Esophagus (tissue), 2 donors: ENCODE data around the gene AAMDC. TPM values are rescaled to one million over a fixed set of nuclear protein-coding genes. Genes with fewer than 3 reads are reported as not detected.

ENCODE experiments used
- H3K27ac ChIP-seq, 2 donors: one replicate each; pipeline ENCODE4 v1.5.1; 2013; ENCODE audit warnings: low read depth in 2 of 2, mild to moderate bottlenecking in 2 of 2, inconsistent platforms in 1 of 2, low read length in 1 of 2, moderate library complexity in 1 of 2
- H3K27me3 ChIP-seq, 2 donors: one replicate each; pipeline ENCODE4 v1.6.1; 2013; ENCODE audit warnings: low read length in 2 of 2, control low read depth in 1 of 2, mild to moderate bottlenecking in 1 of 2; ENCODE audit not compliant: insufficient read depth in 2 of 2, control insufficient read depth in 1 of 2
- H3K36me3 ChIP-seq, 2 donors: one replicate each; pipeline ENCODE4 v1.6.1; 2013; ENCODE audit warnings: low read length in 1 of 2; ENCODE audit not compliant: control insufficient read depth in 2 of 2, insufficient read depth in 2 of 2
- H3K4me1 ChIP-seq, 2 donors: one replicate each; pipeline ENCODE4 v1.6.1; 2013; ENCODE audit warnings: low read length in 1 of 2; ENCODE audit not compliant: control insufficient read depth in 2 of 2, insufficient read depth in 2 of 2
- H3K4me3 ChIP-seq, 2 donors: one replicate each; pipeline ENCODE4 v1.5.1; 2013; ENCODE audit warnings: low read length in 2 of 2, mild to moderate bottlenecking in 2 of 2, low read depth in 1 of 2, moderate library complexity in 1 of 2
- H3K9me3 ChIP-seq, 2 donors: one replicate each; pipeline ENCODE4 v1.6.1; 2013; ENCODE audit warnings: mild to moderate bottlenecking in 2 of 2, low read depth in 1 of 2, low read length in 1 of 2, moderate library complexity in 1 of 2; ENCODE audit not compliant: control insufficient read depth in 2 of 2, insufficient read depth in 1 of 2
- WGBS, 2 donors: extraction: QIAGEN DNeasy Blood & Tissue Kit; methylation state at CpG; one replicate each; pipeline ENCODE4 v1.1.7; 2013; 5-methylcytosine and 5-hydroxymethylcytosine counted together
- polyA plus RNA-seq, 2 donors: library from polyadenylated mRNA; stranded (reverse); fragments of 200-250 nt; gene quantifications; one replicate each; pipeline ENCODE4 v1.2.3, GENCODE V29; 2013
- donor health status: healthy with polysubstance abuse.
- donor health status: Bipolar disorder and iron deficiency.

Gene AAMDC
- polyA plus RNA-seq, 2 donors = 29.6 to 35.2 TPM

DNA sequence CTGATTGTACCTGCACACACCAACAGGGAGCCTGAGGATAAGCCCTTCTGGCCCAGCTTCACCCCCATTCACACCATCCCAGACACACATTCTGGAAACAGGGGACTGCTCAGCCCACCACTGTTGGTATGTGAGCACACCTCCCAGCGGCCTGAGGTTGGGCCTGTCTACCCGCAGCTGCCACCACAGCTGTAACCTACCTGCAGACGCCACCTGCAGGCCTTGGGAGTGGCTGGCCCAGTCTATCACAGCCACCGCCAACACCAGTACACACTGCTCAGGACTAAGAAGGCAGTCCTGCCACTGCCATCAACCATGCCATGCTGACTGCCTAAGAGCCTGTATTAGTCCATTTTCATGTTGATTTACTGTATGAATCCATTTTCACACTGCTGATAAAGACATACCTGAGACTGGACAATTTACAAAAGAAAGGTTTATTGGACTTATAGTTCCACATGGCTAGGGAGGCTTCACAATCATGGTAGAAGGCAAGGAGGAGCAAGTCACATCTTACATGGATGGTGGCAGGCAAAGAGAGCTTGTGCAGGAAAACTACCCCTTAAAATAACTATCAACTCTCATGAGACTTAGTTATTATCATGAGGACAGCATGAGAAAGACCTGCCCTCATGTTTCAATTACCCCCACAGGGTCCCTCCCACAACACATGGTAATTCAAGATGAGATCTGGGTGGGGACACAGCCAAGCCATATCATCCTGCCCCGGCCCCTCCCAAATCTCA lies 31.0 kb upstream of the AAMDC start:
- peaks cover 2 to 4% of the 10 kb centered on the region in 2 donors for H3K4me1 ChIP-seq
- no peak overlapping the region for H3K4me3 ChIP-seq
- WGBS, 2 donors = 95 to 97% methylated on average over 5 of the region's 5 CpGs
- peaks cover 0 to 4% of the 10 kb centered on the region in 2 donors for H3K36me3 ChIP-seq
- H3K9me3 ChIP-seq = no peaks in the 10 kb centered on the region
- no peak overlapping the region for H3K27ac ChIP-seq
- no peaks in the 10 kb centered on the region for H3K27me3 ChIP-seq

DNA sequence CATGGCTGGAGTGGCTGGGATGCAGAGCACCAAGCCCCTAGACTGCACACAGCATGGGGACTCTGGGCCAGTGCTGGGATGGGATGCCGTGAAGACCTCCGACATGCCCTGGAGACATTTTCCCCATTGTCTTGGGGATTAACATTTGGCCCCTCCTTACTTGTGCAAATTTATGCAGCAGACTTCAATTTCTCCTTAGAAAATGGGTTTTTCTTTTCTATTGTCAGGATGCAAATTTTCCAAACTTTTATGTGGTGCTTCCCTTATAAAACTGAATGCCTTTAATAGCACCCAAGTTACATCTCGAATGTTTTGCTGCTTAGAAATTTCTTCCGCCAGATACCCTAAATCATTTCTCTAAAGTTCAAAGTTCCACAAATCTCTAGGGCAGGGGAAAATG lies 29.6 kb upstream of the AAMDC start:
- no peak overlapping the region for H3K4me3 ChIP-seq
- H3K9me3 ChIP-seq = no peaks in the 10 kb centered on the region
- peaks cover 2 to 4% of the 10 kb centered on the region in 2 donors for H3K4me1 ChIP-seq
- 94 to 97% methylated on average over 4 of the region's 4 CpGs for WGBS, 2 donors
- H3K27me3 ChIP-seq = no peaks in the 10 kb centered on the region
- H3K27ac ChIP-seq = no peak overlapping the region
- H3K36me3 ChIP-seq = peaks cover 0 to 4% of the 10 kb centered on the region in 2 donors

DNA sequence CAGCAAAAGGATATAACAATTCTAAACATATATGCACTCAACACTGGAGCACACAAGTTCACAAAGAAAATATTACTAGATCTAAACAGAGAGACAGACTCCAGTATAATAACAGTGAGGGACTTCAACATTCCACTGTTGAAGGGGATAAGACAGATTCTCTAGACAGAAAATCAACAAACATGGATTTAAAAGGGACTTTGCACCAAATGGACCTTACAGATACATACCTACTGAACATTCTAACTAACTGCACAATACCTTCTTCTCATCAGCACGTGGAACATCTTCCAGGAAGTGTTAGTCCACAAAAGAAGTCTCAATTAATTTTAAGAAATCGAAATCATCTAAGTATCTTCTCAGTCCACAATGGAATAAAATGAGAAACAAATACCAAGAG lies 27.0 kb upstream of the AAMDC start:
- Histone ChIP-seq H3K4me1 (peaks cover 2 to 4% of the 10 kb centered on the region in 2 donors), H3K36me3 (peaks cover 0 to 4% of the 10 kb centered on the region in 2 donors), H3K4me3 (no peak overlapping the region), H3K9me3 (no peaks in the 10 kb centered on the region), H3K27me3 (no peaks in the 10 kb centered on the region), H3K27ac (no peak overlapping the region)
- WGBS, 2 donors = 94 to 98% methylated on average over 2 of the region's 2 CpGs

DNA sequence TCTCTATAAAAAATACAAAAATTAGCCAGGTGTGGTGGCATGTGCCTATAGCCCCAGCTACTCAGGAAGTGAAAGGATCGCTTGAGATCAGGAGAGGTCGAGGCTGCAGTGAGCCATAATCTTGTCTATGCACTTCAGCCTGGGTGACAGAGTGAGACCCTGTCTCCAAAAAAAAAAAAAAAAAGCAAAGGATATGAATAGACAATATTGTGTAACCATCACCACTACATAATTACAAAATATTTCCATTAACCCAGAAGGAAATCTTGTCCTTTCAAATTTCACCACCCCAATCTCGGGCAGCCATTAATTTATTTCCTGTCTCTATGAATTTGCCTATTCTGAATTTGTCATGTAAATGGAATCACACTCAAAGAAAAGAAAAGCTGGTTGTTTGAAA lies 21.6 kb upstream of the AAMDC start:
- Histone ChIP-seq H3K4me1 (peaks cover 3 to 5% of the 10 kb centered on the region in 2 donors), H3K9me3 (no peaks in the 10 kb centered on the region), H3K27ac (no peak overlapping the region), H3K27me3 (no peaks in the 10 kb centered on the region), H3K4me3 (no peak overlapping the region), H3K36me3 (no peaks in the 10 kb centered on the region)
- WGBS, 2 donors = 69 to 74% methylated on average over 3 of the region's 3 CpGs

DNA sequence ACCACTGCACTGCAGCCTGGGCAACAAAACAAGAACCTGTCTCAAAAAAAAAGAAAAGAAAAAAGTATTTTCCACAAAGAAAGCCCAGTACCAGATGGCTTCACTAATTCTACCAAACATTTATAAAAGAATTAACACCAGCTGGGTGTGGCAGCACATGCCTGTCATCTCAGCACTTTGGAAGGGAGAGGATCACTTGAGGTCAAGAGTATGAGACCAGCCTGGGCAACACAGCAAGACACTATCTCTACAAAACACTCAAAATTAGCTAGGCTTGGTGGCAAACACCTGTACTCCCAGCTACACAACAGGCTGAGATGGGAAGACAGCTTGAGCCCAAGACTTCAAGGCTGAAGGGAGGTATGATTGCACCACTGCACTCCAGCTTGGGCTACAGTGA lies 20.5 kb upstream of the AAMDC start:
- no peak overlapping the region for H3K27ac ChIP-seq
- peaks cover 3 to 5% of the 10 kb centered on the region in 2 donors for H3K4me1 ChIP-seq
- no peaks in the 10 kb centered on the region for H3K36me3 ChIP-seq
- H3K4me3 ChIP-seq = no peak overlapping the region
- no peaks in the 10 kb centered on the region for H3K9me3 ChIP-seq
- H3K27me3 ChIP-seq = no peaks in the 10 kb centered on the region

DNA sequence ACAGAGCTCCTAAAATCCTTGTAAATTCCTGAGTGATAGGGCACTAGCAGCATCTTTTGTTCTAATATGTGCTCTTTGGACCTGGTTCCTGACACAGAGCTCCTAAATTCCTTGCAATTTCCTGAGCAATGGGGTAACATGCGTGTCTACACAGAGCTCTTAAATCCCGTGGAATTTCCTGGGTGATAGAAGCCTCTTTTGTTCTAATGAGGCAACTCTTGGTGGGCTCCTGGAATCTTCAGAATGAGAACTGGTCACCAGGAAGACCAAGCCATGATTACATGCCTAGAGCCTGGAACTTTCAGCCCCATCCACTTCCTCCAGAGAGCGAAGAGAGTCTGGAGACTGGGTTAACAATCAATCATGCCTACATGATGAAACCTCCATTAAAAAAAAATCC lies 19.5 kb upstream of the AAMDC start:
- Histone ChIP-seq H3K4me1 (peaks cover 3 to 5% of the 10 kb centered on the region in 2 donors), H3K27me3 (no peaks in the 10 kb centered on the region)
- 66 to 78% methylated on average over 3 of the region's 3 CpGs for WGBS, 2 donors

DNA sequence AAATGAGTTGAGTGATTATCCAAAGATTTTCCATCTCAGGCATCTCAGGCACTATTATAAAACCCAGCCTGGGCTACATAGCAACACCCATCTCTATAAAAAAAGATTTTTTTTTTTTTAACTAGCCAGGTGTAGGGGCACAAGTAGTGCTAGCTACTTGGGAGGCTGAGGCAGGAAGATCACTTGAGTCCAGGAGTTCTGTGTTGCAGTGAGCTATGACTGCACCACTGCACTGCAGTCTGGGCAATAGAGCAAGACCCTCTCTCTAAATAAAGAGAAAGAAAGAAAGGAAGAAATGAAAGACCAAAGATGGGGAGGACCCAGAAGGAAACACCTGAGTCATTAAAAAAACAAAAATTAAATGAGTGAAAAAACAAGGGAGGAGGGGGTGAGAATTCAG lies 14.5 kb upstream of the AAMDC start:
- H3K27me3 ChIP-seq = no peaks in the 10 kb centered on the region
- peaks cover 0 to 3% of the 10 kb centered on the region in 2 donors for H3K36me3 ChIP-seq
- H3K4me3 ChIP-seq = no peak overlapping the region
- H3K4me1 ChIP-seq = peaks cover 0 to 3% of the 10 kb centered on the region in 2 donors
- no peak overlapping the region for H3K27ac ChIP-seq
- H3K9me3 ChIP-seq = no peaks in the 10 kb centered on the region

More for the DNA sequence above, 19.5 kb upstream of the AAMDC start:
- no peak overlapping the region for H3K4me3 ChIP-seq
- H3K9me3 ChIP-seq = no peaks in the 10 kb centered on the region
- no peak overlapping the region for H3K27ac ChIP-seq
- H3K36me3 ChIP-seq = no peaks in the 10 kb centered on the region

DNA sequence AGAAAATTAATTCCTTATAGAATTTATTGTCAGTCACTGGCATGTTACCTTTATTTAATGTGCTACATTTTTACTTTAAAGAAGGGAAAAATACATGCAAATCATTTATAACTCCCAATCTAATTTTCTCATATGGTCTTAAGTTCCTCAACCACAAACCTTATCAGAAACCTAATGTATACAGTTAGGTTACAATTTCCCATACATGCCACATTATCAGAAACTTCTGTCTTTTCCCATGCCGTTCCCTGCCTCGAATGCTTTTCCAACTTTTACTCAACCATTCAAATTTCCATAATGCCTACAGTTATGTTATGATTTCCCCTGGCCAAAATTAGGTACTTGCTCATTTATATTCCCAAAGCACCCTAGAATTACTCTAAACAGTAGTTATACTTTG lies 14.0 kb upstream of the AAMDC start:
- H3K27me3 ChIP-seq = no peaks in the 10 kb centered on the region
- no peak overlapping the region for H3K27ac ChIP-seq
- peaks cover 0 to 3% of the 10 kb centered on the region in 2 donors for H3K36me3 ChIP-seq
- peaks cover 0 to 3% of the 10 kb centered on the region in 2 donors for H3K4me1 ChIP-seq
- 86 to 92% methylated on average over 2 of the region's 2 CpGs for WGBS, 2 donors
- H3K4me3 ChIP-seq = no peak overlapping the region
- H3K9me3 ChIP-seq = no peaks in the 10 kb centered on the region

DNA sequence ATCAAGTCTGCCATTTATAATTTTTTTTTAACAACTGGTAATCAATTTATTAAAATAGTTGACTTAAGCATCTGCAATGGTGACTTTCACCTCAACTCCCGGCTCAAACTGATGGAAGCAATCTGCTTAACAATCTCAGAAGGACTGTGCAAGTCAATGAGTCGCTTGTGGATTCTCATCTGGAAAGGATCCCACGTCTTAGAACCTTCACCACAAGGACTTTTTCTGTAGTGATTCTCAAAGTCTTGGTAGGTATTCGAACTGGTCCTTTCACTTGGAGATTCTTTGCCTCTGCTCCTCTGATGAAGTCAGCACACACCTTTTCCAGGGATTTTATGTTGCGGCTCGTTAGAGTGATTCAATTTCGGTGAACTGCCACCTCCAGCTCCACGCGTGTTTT lies 7.7 kb upstream of the AAMDC start:
- Histone ChIP-seq H3K27ac (no peak overlapping the region), H3K9me3 (no peaks in the 10 kb centered on the region), H3K27me3 (no peaks in the 10 kb centered on the region), H3K4me1 (no peaks in the 10 kb centered on the region), H3K4me3 (no peak overlapping the region), H3K36me3 (peaks cover 0 to 3% of the 10 kb centered on the region in 2 donors)
- 95 to 97% methylated on average over 9 of the region's 9 CpGs for WGBS, 2 donors

DNA sequence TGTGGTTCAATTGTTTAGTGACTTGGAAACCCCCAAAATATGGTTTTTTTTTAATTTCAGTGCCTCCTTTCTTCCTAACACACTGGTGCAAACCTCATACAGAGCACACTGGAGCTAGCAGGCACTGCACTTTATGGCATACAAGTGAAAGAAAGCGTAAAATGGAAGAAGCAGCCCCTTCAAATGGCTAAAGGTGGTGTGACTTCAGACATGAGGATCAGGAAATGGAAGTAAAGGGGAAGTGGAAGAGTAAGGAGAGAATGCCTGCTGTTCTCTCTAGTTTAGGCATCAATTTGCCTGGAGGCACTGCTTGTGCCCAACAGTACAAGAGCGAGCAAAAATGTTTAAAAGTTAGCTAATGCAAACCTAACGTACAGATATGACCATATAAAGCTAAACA lies 6.1 kb upstream of the AAMDC start:
- peaks cover 0 to 3% of the 10 kb centered on the region in 2 donors for H3K36me3 ChIP-seq
- WGBS, 2 donors = 96 to 97% methylated on average over 3 of the region's 3 CpGs

More for the DNA sequence above, 6.1 kb upstream of the AAMDC start:
- no peak overlapping the region for H3K4me3 ChIP-seq
- no peak overlapping the region for H3K27ac ChIP-seq
- H3K27me3 ChIP-seq = no peaks in the 10 kb centered on the region
- no peaks in the 10 kb centered on the region for H3K4me1 ChIP-seq
- H3K9me3 ChIP-seq = no peaks in the 10 kb centered on the region
